Pancreas (tissue), 10 donors: Measurements from ENCODE around the gene ACOX3. TPM values are rescaled to one million over a fixed set of nuclear protein-coding genes. Genes with fewer than 3 reads are reported as not detected.
A peak's percentile ranks its signal among the peaks of the same experiment; 100 is the strongest.

ENCODE experiments used
- ATAC-seq, 4 donors: fragments of 200-7000 bp; cut with Tn5 transposase; one replicate each; pipeline versions ENCODE4 v1.8.0 to v1.9.1; 2020; ENCODE audit warnings: mild to moderate bottlenecking in 4 of 4, moderate library complexity in 4 of 4
- DNase-seq, 6 donors: peaks; one replicate each; pipeline ENCODE4 v3.0.0-alpha.2; 2020
- FAIRE-seq: peaks from 2 replicates; lab custom pipeline; 2012; peaks lifted over from hg19 to GRCh38; lab: Jason Lieb, UNC
- H3K27ac ChIP-seq, 4 donors: fragments of 200-600 bp; sonication (generic); 1 replicate in 3 of 4; 2 replicates in 1 of 4; pipeline versions ENCODE4 v1.5.0 to v1.8.0; 2020
- H3K27me3 ChIP-seq, 4 donors: fragments of 200-600 bp; one replicate each; pipeline ENCODE4 v1.8.0; 2021
- H3K36me3 ChIP-seq, 3 donors: fragments of 200-600 bp; sonication (generic) in 1 of 3; one replicate each; pipeline versions ENCODE4 v1.5.0 to v1.8.0; 2020 to 2021
- H3K4me1 ChIP-seq, 3 donors: fragments of 200-600 bp; one replicate each; pipeline ENCODE4 v1.8.0; 2021
- H3K4me3 ChIP-seq, 4 donors: fragments of 200-600 bp; sonication (generic) in 2 of 4; one replicate each; pipeline versions ENCODE4 v1.5.0 to v1.8.0; 2020 to 2021
- H3K9me3 ChIP-seq, 4 donors: fragments of 200-600 bp; one replicate each; pipeline ENCODE4 v1.8.0; 2021
- WGBS, 2 donors: extraction: QIAGEN DNeasy Blood & Tissue Kit; methylation state at CpG; one replicate each; pipeline ENCODE4 v1.1.7; 2013; 5-methylcytosine and 5-hydroxymethylcytosine counted together
- intact Hi-C, 3 donors: fragments of 100-400 bp; cut with DNase I; formaldehyde crosslinking; loops; one replicate each; pipeline versions ENCODE4 v1.11.1 to v1.14.2; 2022
- polyA plus RNA-seq, 2 donors: library from polyadenylated mRNA; stranded (reverse); fragments of 200-250 nt; gene quantifications; one replicate each; pipeline ENCODE4 v1.2.3, GENCODE V29; 2013
- total RNA-seq, 6 donors: library from RNA; stranded (reverse); fragmentation: NEBNext Ultra II Directional in 4 of 6; extraction: Animal tissue kit (Norgen Biotek cat#: 25700) in 4 of 6; gene quantifications; one replicate each; pipeline versions ENCODE4 v1.2.1 to v1.2.4, GENCODE V29; 2021 to 2023
- TF ChIP-seq, protein P1 (sequence below), 4 donors: fragments of 200-600 bp; sonication (generic) in 3 of 4; IDR thresholded peaks; one replicate each; pipeline versions ENCODE4 v1.5.0 to v1.8.0; 2021; ENCODE audit warnings: antibody characterized with exemption in 4 of 4
- donor health status: healthy with polysubstance abuse.
- donor health status: DM: no; HTN: no; CAD: no; lungs with moderate emphysema.
- donor health status: DM: no; HTN: no; CAD: no.
- donor health status: control.
- donor health status: control.
- donor health status: Bipolar disorder and iron deficiency.
- donor health status: DM: yes; HTN: yes; CAD: no.
- donor health status: DM: no; HTN: no; CAD: no.
- donor health status: DM: no; HTN: no; CAD: no.
- donor health status: DM: yes; HTN: yes; CAD: no.

The ACOX3 gene
- total and polyA plus RNA-seq, 8 donors: 16.1 to 24.8 (median 18.6) TPM

DNA sequence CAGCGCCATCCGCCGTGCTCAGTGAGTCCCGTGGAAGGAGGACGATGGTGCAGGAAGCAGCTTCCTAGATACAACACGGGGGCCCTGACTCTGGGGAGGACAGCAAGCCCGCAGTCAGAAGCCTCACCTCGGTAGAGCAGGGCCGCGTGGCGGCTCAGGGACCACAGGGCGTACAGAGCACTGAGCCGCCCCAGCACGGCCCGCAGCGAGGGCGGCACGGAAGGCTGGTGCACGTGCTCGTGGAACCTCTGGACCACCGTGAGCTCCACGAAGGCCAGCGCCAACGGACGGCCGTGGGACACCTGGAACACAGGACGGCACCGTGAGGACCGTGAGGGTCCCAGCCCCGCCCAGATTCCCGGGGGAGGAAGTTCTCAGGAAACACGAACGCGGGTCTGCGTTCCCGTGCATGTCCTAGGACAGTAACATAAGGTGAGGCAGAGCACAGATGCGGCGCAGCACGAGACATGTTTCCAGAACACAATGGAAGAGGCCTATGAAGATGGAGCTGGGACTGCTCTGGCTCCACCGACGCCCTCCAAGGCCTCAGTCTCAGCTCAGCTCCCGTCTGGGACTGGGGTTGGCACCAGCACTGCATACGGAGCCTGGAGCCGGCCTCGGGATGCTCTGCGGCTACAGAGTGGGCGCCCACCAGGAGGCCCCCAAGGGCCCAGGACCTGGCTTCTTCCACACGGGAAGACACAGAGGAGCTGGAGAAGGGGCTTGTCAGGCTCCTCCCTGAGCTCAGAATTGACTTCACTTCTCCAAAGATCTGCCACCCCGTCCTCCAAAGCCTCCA, 65.5 kb downstream of the ACOX3 start:
- Histone ChIP-seq H3K27me3 (no peaks in the 10 kb centered on the region), H3K9me3 (no peaks in the 10 kb centered on the region), H3K27ac (no peak overlapping the region), H3K36me3 (no peaks in the 10 kb centered on the region), H3K4me3 (no peak overlapping the region), H3K4me1 (no peaks in the 10 kb centered on the region)
- 92 to 93% methylated on average over 49 of the region's 49 CpGs for WGBS, 2 donors
- no peak for ATAC-seq
- TF ChIP-seq, protein P1, sequence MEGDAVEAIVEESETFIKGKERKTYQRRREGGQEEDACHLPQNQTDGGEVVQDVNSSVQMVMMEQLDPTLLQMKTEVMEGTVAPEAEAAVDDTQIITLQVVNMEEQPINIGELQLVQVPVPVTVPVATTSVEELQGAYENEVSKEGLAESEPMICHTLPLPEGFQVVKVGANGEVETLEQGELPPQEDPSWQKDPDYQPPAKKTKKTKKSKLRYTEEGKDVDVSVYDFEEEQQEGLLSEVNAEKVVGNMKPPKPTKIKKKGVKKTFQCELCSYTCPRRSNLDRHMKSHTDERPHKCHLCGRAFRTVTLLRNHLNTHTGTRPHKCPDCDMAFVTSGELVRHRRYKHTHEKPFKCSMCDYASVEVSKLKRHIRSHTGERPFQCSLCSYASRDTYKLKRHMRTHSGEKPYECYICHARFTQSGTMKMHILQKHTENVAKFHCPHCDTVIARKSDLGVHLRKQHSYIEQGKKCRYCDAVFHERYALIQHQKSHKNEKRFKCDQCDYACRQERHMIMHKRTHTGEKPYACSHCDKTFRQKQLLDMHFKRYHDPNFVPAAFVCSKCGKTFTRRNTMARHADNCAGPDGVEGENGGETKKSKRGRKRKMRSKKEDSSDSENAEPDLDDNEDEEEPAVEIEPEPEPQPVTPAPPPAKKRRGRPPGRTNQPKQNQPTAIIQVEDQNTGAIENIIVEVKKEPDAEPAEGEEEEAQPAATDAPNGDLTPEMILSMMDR (IDR thresholded peaks at IDR 0.05): no peak
- no peak for FAIRE-seq
- peak in 2 of 6 donors; percentile 49 to 53 for DNase-seq
- intact Hi-C loops: no loop called here

DNA sequence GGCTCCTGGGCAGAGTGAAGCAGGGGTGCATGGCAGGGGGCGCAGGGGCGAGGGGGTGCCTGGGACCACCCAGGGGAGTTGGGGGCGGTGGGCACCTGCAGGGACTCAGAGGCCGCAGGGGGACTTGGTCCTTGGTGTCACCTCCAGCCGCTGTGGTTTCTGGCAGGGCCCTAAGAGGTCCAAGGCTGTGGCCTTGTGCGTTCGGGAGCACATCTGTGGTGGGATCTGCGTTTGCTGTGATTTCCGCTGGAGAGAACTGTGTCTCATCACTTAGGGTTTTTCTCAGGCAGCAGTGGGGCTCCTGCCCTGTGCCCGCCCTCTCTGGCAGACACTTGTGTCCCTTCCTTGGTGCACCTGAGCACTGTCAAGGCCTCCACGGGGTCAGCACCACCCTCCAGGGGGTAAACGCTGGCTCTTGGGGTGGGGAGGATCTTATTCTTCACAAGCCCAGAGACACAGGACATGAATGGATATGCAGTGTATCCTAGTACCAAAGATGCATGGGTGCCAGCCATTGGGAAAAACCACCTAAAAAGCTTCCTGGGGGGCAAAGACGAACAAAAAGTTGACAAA, 66.5 kb downstream of the ACOX3 start:
- Histone ChIP-seq H3K27me3 (no peaks in the 10 kb centered on the region), H3K4me3 (no peak overlapping the region), H3K4me1 (no peaks in the 10 kb centered on the region), H3K27ac (no peak overlapping the region), H3K9me3 (no peaks in the 10 kb centered on the region), H3K36me3 (no peaks in the 10 kb centered on the region)
- DNase-seq (peak in 2 of 6 donors; percentile 42 to 54), ATAC-seq (no peak), FAIRE-seq (no peak)
- intact Hi-C loops: no loop called here
- 88 to 92% methylated on average over 13 of the region's 13 CpGs for WGBS, 2 donors
- TF ChIP-seq, protein P1 (IDR thresholded peaks at IDR 0.05): no peak

DNA sequence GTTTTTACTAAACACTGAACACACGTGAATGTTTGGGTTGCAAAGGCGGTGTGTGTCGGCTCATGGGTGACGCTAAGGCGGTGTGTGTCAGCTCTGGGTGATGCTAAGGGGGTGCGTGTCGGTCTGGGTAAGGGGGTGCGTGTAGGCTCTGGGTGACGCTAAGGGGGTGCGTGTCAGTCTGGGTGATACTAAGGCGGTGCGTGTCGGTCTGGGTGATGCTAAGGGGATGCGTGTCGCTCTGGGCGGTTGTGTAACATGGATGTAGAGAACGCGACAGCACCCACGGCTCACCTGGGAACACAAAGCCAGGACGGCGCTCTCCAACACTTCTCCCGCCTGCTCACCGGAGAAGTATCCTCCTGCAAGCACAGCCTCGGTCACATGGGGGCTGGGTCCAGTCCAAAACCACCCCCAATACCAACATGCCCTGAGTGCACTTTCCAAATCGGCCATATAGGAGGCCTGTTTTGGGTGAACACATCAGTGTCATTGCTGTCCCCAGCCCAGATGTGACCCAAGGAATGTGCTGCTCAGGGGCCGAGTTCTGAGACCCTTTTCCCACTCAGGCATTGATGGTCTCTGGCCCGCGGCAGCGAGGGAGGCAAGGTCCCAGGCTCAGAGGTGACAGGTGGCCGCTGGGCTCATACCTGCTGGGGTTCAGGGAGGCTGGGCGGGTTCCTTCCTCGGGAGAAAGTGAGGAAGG, 67.1 kb downstream of the ACOX3 start:
- FAIRE-seq (no peak), DNase-seq (peak in 2 of 6 donors; percentile 27 to 36), ATAC-seq (no peak)
- Histone ChIP-seq H3K27me3 (no peaks in the 10 kb centered on the region), H3K4me1 (no peaks in the 10 kb centered on the region), H3K9me3 (no peaks in the 10 kb centered on the region), H3K27ac (no peak overlapping the region), H3K36me3 (no peaks in the 10 kb centered on the region), H3K4me3 (no peak overlapping the region)
- 94% methylated on average over 32 of the region's 32 CpGs for WGBS, 2 donors
- intact Hi-C loops: no loop called here
- TF ChIP-seq, protein P1 (IDR thresholded peaks at IDR 0.05): no peak

DNA sequence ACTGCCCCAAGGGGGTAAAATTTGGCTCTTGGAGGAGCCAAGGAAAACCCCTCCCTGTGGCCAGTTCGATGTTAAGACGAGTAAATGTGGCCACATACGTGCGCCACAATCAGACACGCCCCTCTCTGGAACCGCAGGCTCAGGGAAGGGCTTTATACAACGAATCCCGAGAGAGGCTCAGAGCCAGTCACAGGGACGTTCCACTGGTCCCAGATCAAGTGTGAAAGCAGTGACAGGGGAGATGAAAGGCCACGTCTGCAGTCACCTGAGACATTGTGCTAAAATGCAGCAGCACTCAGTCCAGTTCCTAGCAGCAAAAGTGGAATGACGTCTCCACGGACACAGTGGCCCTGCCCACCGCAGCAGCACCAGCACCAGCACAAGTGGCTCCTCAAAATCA, 68.0 kb downstream of the ACOX3 start:
- Histone ChIP-seq H3K27ac (no peak overlapping the region), H3K36me3 (no peaks in the 10 kb centered on the region), H3K4me3 (no peak overlapping the region), H3K9me3 (no peaks in the 10 kb centered on the region), H3K27me3 (no peaks in the 10 kb centered on the region), H3K4me1 (no peaks in the 10 kb centered on the region)
- TF ChIP-seq, protein P1 (IDR thresholded peaks at IDR 0.05): no peak
- FAIRE-seq: no peak
- peak in 2 of 6 donors; percentile 15 to 27 for DNase-seq
- 87 to 92% methylated on average over 13 of the region's 13 CpGs for WGBS, 2 donors
- intact Hi-C loops: no loop called here
- ATAC-seq: no peak
